ENCODE measurements around the gene TRAF2.

The TRAF2 gene

DNA sequence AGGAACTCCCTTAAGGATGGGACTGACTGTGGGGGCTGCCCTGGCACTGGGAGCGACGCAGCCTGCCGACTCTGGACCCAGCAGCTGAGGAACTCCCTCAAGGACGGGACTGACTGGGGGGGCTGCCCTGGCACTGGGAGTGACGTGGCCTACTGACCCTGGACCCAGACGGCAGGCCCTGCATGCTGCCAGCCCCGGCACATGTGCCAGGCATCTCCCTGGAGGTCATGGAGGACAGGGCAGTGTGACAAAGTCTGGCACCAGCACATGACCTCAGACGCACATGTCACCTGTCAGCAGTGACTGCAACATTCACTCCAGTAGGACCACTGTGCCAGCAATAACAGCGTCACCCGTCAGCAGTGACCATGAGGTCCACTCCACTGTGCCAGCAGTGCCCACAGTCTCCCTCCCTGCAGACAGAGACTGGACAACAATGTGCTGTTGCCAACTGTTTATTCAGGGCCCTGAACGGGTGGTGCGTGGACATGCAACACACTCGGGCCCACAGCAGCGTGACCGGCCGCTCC, 53.7 kb downstream of the TRAF2 start:
- H3K9ac ChIP-seq (ENCODE audit: low read depth, low read length) = no peak overlapping the region
- no peaks in the 10 kb centered on the region for H3K9me3 ChIP-seq (ENCODE audit: insufficient read depth, low read depth, low read length)
- H3K36me3 ChIP-seq (ENCODE audit: insufficient read depth, low read depth, low read length) = peaks cover 29% of the 10 kb centered on the region
- no peaks in the 10 kb centered on the region for H3K27me3 ChIP-seq (ENCODE audit: insufficient read depth, low read length)
- no peak overlapping the region for H3K27ac ChIP-seq (ENCODE audit: low read length)
- H3K4me3 ChIP-seq (ENCODE audit: low read length) = no peak overlapping the region
- no peaks in the 10 kb centered on the region for H3K4me1 ChIP-seq (ENCODE audit: insufficient read depth, low read length)

DNA sequence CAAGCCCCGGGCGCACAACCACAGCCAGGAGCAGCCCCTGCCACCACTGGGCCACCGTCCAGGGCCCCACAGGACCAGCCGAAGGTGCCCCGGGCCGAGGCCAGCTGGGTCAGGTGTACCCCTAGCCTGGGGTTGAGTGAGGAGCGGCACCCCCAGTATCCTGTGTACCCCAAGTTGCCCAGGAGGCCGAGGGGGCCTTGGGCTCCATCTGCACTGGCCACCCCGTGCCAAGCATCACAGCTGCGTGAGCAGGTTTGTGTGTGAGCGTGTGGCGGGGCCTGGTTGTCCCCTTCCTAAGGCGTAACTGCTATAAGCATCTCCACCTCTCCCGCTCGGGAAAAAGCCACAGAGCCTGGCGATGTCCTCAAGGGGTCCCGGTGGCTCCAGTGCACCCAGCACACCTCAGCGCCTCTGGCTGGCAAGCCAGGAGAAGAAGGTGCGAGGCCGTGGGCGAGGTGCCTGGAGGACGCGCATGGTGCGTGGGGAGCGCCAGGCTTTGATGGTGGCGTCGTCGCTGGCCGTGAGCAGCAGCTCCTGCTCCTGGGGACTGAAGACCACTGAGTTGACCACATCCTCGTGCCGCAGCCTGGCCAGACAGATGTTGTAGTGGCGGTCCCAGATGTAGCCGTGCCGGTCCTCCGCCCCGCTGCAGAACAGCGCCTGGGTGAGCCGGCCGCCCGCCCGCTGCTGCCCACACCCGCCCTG, 54.4 kb downstream of the TRAF2 start:
- H3K4me1 ChIP-seq (ENCODE audit: insufficient read depth, low read length) = no peaks in the 10 kb centered on the region
- H3K27ac ChIP-seq (ENCODE audit: low read length) = no peak overlapping the region
- H3K27me3 ChIP-seq (ENCODE audit: insufficient read depth, low read length) = no peaks in the 10 kb centered on the region
- no peak overlapping the region for H3K9ac ChIP-seq (ENCODE audit: low read depth, low read length)
- H3K4me3 ChIP-seq (ENCODE audit: low read length) = no peak overlapping the region
- H3K9me3 ChIP-seq (ENCODE audit: insufficient read depth, low read depth, low read length) = no peaks in the 10 kb centered on the region
- H3K36me3 ChIP-seq (ENCODE audit: insufficient read depth, low read depth, low read length) = peaks cover 29% of the 10 kb centered on the region

DNA sequence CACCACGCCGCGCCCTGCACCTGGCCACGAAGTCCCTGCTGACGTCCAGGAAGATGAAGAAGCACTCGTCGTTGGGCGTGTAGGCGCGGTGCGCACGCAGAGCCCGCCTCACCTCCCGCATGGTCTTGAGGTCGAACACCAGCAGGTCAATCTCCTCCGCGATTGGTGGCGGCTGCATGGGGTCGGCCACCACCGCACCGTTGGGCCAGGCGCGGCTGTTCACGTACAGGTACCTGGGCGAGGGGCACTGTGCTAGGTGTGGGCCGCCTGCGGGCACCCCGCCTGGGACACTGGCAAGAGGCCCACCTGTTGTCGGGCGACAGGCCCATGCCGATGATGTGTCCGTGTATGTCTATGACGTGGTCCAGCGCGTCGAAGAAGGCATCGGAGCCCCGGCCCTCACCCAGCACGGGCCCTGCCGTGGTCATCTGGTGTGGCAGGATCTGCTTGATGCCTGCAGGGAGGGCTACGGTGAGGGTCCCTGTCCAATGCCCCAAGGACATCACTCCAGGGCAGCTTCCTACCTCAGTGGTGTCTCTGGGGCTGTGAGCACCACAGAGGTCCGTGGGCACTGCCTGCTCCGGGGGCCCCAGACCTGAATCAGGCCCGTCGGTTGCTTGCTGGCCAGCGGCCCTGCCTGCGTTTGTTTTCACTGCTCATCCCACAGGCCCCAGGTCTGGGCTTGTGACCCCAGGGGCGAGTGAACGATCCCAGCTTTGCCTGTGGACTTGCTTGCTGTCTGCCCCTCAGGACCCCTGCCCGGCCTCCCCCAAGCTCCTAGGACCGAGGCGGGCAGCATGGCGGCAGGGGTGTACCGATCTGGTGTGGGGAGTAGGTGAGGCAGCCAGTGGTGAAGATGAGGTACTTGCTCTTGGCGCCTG, 55.2 kb downstream of the TRAF2 start:
- no peaks in the 10 kb centered on the region for H3K4me1 ChIP-seq (ENCODE audit: insufficient read depth, low read length)
- peaks cover 29% of the 10 kb centered on the region for H3K36me3 ChIP-seq (ENCODE audit: insufficient read depth, low read depth, low read length)
- H3K9ac ChIP-seq (ENCODE audit: low read depth, low read length) = no peak overlapping the region
- no peak overlapping the region for H3K27ac ChIP-seq (ENCODE audit: low read length)
- H3K9me3 ChIP-seq (ENCODE audit: insufficient read depth, low read depth, low read length) = no peaks in the 10 kb centered on the region
- no peaks in the 10 kb centered on the region for H3K27me3 ChIP-seq (ENCODE audit: insufficient read depth, low read length)
- no peak overlapping the region for H3K4me3 ChIP-seq (ENCODE audit: low read length)

DNA sequence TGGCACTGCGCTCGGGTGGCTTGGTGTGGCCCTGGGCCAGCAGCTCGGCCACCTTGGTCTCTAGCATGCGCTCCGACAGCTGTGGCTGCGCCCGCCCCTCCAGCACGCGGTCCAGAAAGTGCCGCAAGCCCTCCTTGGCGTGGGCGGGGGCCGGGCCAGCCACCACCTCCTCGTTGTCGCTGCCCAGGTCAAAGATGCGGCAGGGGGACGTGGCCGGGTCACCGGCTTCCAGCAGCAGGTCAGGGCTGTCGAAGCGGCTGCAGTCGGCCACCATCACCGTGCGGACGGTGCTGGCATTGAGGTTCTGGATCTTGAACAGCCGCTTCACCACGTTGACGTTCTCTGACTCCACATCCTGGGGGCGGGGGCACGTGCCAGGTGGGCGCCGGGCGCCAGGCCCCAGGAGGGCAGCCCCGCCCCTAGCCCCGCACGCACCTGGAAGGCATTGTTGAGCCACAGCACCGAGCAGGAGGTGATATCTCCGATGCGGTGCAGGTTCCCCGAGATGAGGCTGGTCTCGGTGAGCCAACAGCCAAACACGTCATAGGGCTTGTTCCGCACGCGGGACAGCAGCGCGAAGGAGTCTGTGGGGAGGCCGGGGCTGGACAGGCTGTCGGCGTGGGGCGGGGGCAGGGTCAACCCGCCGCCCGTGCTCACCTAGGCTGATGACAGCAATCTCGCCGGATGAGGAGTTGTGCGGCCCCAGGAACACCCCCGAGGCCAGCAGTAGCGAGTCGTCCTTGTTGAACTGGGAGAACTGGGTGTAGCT, 56.0 kb downstream of the TRAF2 start:
- Histone ChIP-seq H3K4me3 (ENCODE audit: low read length) (no peak overlapping the region), H3K9me3 (ENCODE audit: insufficient read depth, low read depth, low read length) (no peaks in the 10 kb centered on the region), H3K27me3 (ENCODE audit: insufficient read depth, low read length) (no peaks in the 10 kb centered on the region), H3K36me3 (ENCODE audit: insufficient read depth, low read depth, low read length) (peaks cover 29% of the 10 kb centered on the region), H3K27ac (ENCODE audit: low read length) (no peak overlapping the region), H3K4me1 (ENCODE audit: insufficient read depth, low read length) (no peaks in the 10 kb centered on the region), H3K9ac (ENCODE audit: low read depth, low read length) (no peak overlapping the region)

DNA sequence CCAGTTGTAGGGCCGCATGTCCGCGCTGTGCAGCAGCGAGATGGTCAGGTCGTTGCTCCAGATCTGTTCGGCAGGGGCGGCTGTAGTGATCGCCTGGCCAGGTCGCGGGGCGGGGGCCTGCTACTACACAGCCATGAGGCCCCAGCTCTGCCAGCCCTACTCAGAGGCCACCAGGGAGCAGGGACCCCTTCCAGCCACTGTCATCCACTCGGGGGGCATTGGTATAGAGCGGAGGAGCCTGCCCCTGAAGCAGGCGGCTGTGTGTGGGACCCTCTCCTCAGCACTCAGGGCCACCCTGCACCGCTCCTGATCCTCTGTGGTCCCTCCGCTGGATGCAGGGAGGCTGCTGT, 56.5 kb downstream of the TRAF2 start:
- Histone ChIP-seq H3K27ac (ENCODE audit: low read length) (no peak overlapping the region), H3K9me3 (ENCODE audit: insufficient read depth, low read depth, low read length) (no peaks in the 10 kb centered on the region), H3K4me1 (ENCODE audit: insufficient read depth, low read length) (no peaks in the 10 kb centered on the region), H3K9ac (ENCODE audit: low read depth, low read length) (no peak overlapping the region), H3K4me3 (ENCODE audit: low read length) (no peak overlapping the region), H3K36me3 (ENCODE audit: insufficient read depth, low read depth, low read length) (peaks cover 29% of the 10 kb centered on the region), H3K27me3 (ENCODE audit: insufficient read depth, low read length) (no peaks in the 10 kb centered on the region)

DNA sequence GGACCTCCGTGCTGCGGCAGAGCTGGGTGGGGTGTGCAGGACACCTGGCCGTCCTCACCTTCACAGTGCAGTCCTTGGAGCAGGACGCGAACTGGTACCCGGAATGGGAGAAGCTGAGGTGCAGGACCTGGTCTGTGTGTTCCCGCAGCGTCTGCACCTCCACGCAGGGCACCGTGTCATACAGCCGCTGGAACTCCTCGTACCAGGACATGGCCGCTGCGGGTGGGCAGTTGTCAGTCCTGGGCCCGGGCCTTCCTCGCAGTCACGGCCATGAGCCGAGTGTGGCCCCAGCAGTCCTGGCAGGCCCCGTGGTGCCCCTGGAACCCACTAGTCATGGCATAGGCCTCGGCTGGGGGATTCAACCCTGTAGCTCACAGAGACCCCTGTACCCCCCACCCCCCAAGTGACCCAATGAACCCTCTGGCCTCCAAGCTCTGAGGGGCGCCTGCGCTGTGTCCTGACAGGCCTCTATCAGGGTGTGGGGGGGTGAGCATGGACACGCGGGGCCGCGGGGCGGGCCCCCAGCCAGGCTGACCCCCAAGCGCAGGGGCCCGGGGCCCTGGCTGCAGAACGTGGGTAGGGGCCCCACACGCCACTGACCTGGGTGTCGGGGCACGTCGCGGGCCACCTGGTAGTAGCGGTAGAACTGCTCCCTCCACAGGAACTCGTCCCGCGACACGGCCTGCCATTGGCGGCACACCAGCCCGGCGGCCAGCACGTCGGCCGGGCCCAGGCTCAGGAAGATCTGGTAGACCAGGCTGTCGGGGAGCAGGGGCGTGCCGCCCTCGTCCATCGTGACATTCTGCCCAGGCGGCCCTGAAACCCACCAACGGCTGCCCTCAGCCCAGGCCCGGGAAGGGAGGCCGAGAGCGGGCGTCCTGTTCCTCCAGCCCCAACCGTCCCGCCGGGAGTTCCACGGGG, 57.2 kb downstream of the TRAF2 start:
- Histone ChIP-seq H3K27ac (ENCODE audit: low read length) (no peak overlapping the region), H3K4me1 (ENCODE audit: insufficient read depth, low read length) (no peaks in the 10 kb centered on the region), H3K9me3 (ENCODE audit: insufficient read depth, low read depth, low read length) (no peaks in the 10 kb centered on the region), H3K9ac (ENCODE audit: low read depth, low read length) (peak overlapping the region; percentile 65; the same call in 1 of the 2 replicates), H3K27me3 (ENCODE audit: insufficient read depth, low read length) (no peaks in the 10 kb centered on the region), H3K36me3 (ENCODE audit: insufficient read depth, low read depth, low read length) (peaks cover 29% of the 10 kb centered on the region), H3K4me3 (ENCODE audit: low read length) (peak overlapping the region; percentile 76)

DNA sequence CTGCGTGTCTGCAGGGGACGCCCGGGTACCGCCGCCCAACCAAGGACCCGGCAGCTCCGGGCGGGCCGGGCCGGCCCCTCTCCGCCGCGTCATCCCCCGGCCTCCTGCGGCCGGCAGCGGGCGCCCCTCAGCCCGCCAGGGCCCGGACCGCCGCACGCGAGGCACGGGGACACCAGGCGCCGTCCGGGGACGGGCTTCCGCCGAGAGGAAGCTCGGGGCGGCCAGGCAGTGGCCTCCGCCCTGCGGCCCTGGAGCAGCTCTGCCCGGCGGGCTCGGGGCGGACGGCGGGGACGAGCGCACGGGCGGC, 57.8 kb downstream of the TRAF2 start:
- Histone ChIP-seq H3K27ac (ENCODE audit: low read length) (no peak overlapping the region), H3K4me1 (ENCODE audit: insufficient read depth, low read length) (no peaks in the 10 kb centered on the region), H3K27me3 (ENCODE audit: insufficient read depth, low read length) (no peaks in the 10 kb centered on the region), H3K36me3 (ENCODE audit: insufficient read depth, low read depth, low read length) (peaks cover 26% of the 10 kb centered on the region), H3K9me3 (ENCODE audit: insufficient read depth, low read depth, low read length) (no peaks in the 10 kb centered on the region), H3K9ac (ENCODE audit: low read depth, low read length) (peak overlapping the region; percentile 65; the same call in 1 of the 2 replicates), H3K4me3 (ENCODE audit: low read length) (peak overlapping the region; percentile 76)

DNA sequence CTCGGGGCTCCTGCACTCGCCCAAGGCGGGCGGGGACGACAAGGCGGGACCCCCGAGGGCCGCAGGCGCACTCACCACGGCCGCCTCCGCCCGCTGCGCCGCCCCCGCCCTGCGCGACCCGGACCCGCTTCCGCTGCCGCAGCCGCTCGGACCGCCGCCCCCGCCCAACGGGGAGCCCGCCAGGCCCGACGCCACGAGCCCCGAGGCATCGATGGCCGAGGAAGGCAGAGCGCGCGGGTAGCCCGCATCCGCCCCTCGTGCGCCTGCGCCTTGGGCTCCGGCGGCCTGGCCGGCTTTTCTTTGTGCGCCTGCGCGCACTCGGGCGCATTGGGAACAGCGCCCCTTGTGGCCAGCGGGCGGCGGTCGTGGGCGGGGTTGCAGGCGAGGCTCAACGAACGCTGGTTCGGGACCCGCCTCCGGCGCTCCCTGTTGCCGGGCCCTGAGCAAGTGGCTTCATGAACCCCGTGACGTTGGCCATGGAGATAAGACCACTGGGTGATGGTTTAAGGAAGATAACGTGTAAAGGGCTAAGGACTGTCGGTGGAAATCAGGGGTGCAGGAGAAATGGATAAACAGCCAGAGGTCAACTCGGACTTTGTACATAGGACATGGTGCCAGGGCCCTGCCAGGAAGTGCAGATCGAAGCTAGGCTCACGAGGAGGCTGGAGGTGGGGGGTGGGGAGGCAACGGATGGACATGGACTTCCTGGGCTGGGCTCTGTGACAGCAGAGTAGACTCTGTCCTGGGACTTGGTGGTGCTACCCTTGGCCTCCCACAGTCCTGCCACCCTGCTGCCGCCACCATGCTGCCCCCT, 58.4 kb downstream of the TRAF2 start, which contains the start of the genes C8G and FBXW5:
Gene C8G (plus strand): TSS at position 725 of the 814 bp plus-strand sequence. CDS start 78 bp downstream, at position 803.
Gene FBXW5 (minus strand): TSS at position 220 of the 814 bp plus-strand sequence. CDS start 655 bp downstream, outside the sequence.
- Histone ChIP-seq H3K36me3 (ENCODE audit: insufficient read depth, low read depth, low read length) (peaks cover 22% of the 10 kb centered on the region), H3K4me3 (ENCODE audit: low read length) (peak within 1 kb of the TSS; percentile 76), H3K4me1 (ENCODE audit: insufficient read depth, low read length) (no peaks in the 10 kb centered on the region), H3K9ac (ENCODE audit: low read depth, low read length) (peak within 1 kb of the TSS; percentile 65; the same call in 1 of the 2 replicates), H3K9me3 (ENCODE audit: insufficient read depth, low read depth, low read length) (no peaks in the 10 kb centered on the region), H3K27ac (ENCODE audit: low read length) (no peak within 1 kb of the TSS), H3K27me3 (ENCODE audit: insufficient read depth, low read length) (no peaks in the 10 kb centered on the region)

DNA sequence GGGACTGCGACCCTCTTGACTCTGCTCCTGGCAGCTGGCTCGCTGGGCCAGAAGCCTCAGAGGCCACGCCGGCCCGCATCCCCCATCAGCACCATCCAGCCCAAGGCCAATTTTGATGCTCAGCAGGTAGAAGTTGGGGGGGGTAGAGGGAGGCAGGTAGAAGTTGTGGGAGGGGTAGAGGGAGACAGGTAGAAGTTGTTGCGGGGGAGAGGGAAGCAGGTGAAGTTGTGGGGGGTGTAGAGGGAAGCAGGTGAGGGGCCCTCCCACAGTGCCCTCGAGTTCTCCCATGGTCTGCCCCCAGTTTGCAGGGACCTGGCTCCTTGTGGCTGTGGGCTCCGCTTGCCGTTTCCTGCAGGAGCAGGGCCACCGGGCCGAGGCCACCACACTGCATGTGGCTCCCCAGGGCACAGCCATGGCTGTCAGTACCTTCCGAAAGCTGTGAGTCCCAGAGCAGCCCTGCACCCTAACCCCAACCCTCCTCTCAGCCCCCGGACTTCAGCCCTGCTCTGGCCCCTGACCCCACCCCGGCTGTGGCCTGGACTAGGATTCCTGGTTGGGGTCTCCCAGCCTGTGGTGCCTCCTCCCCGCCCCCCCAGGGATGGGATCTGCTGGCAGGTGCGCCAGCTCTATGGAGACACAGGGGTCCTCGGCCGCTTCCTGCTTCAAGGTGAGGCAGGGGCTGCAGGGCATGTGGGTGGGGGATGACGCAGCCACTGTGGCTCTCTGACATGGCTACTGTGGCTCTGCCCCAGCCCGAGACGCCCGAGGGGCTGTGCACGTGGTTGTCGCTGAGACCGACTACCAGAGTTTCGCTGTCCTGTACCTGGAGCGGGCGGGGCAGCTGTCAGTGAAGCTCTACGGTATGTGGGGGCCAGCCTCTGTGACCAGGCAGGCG, 59.3 kb downstream of the TRAF2 start:
- no peak overlapping the region for H3K27ac ChIP-seq (ENCODE audit: low read length)
- H3K27me3 ChIP-seq (ENCODE audit: insufficient read depth, low read length) = no peaks in the 10 kb centered on the region
- no peak overlapping the region for H3K9ac ChIP-seq (ENCODE audit: low read depth, low read length)
- no peak overlapping the region for H3K4me3 ChIP-seq (ENCODE audit: low read length)
- peaks cover 4% of the 10 kb centered on the region; the same call in 1 of the 2 replicates for H3K4me1 ChIP-seq (ENCODE audit: insufficient read depth, low read length)
- peaks cover 13% of the 10 kb centered on the region for H3K36me3 ChIP-seq (ENCODE audit: insufficient read depth, low read depth, low read length)
- H3K9me3 ChIP-seq (ENCODE audit: insufficient read depth, low read depth, low read length) = no peaks in the 10 kb centered on the region

Measured in iPS-20b (cell line).